Gastroesophageal sphincter (tissue), 4 donors: ENCODE measurements around the gene ZNF888. TPM values are rescaled to one million over a fixed set of nuclear protein-coding genes. Genes with fewer than 3 reads are reported as not detected.

Experiments
- small RNA-seq, 4 donors: library from RNA; depleted of rRNA; stranded (forward); fragments of <200 nt; gene quantifications; one replicate each; pipeline ENCODE3, GENCODE V24; 2016
- total RNA-seq, 4 donors: library from RNA; depleted of rRNA; stranded (reverse); fragments of >200 nt; gene quantifications; one replicate each; pipeline ENCODE4 v1.1.0, GENCODE V29; 2016

Gene ZNF888
- total RNA-seq, 4 donors from 2014 or later: 2.6 to 4.1 (median 3.0) TPM

Small RNA genes lying within 50 kb of the gene (small RNA-seq; reads per million reads assigned to genes)
- gene ZNF320: 0 to 0.54 (median 0) reads per million in 4 donors

Other genes with a start within 250 kb of the ZNF888 start
- gene ZNF611, start 188.4 kb downstream of the ZNF888 start, total RNA-seq: 10 to 100 TPM in 2 of 4 donors, 1 to 10 TPM in 2; 4.8 to 14.6 (median 9.7) TPM
- 10 to 100 TPM in 1 of 4 donors, 1 to 10 TPM in 3; 3.2 to 10.9 (median 6.6) TPM for gene ZNF600, start 136.6 kb downstream of the ZNF888 start, total RNA-seq
- 10 to 100 TPM in 2 of 4 donors, 1 to 10 TPM in 2; 6.1 to 25.2 (median 11.1) TPM for gene ZNF28, start 101.8 kb downstream of the ZNF888 start, total RNA-seq
- gene ZNF468, start 65.8 kb downstream of the ZNF888 start, total RNA-seq: 10 to 100 TPM; 10.0 to 17.0 (median 13.2) TPM
- 10 to 100 TPM in 2 of 4 donors, 1 to 10 TPM in 2; 8.4 to 16.2 (median 12.1) TPM for gene ZNF320, start 25.8 kb downstream of the ZNF888 start, total RNA-seq
- 1 to 10 TPM; 5.3 to 7.8 (median 6.8) TPM for gene ZNF816, start 39.5 kb upstream of the ZNF888 start, total RNA-seq
- gene ERVV-1, start 90.5 kb upstream of the ZNF888 start, total RNA-seq: not detected
- not detected for gene ERVV-2, start 121.3 kb upstream of the ZNF888 start, total RNA-seq
- 10 to 100 TPM; 21.4 to 71.1 (median 31.7) TPM for gene ZNF160, start 180.0 kb upstream of the ZNF888 start, total RNA-seq
- 10 to 100 TPM in 3 of 4 donors, 1 to 10 TPM in 1; 8.6 to 35.0 (median 14.1) TPM for gene ZNF415, start 209.5 kb upstream of the ZNF888 start, total RNA-seq
- 10 to 100 TPM in 1 of 4 donors, 1 to 10 TPM in 3; 8.5 to 14.2 (median 8.8) TPM for gene ZNF347, start 235.6 kb upstream of the ZNF888 start, total RNA-seq